HEK293T (cell line): Measurements from ENCODE around the gene RPL37.
"Not testable (repeated sequence)": the region's sequence is repeated elsewhere in the genome, so short reads cannot be mapped to it uniquely, and the experiment has no call there.

ENCODE experiments used
- CTCF ChIA-PET: fragments of 350-600 bp; formaldehyde crosslinking; extraction: SDS; loops from one replicate; lab custom pipeline; 2021; ENCODE audit warnings: antibody characterized with exemption, inconsistent platforms; lab: Yijun Ruan, JAX
- POLR2A ChIA-PET: fragments of 350-600 bp; formaldehyde crosslinking; extraction: SDS; loops from one replicate; lab custom pipeline; 2020; ENCODE audit warnings: antibody characterized with exemption, inconsistent platforms; lab: Yijun Ruan, JAX
- DNase-seq: peaks from one replicate; pipeline ENCODE4 v3.0.0; 2012; ENCODE audit warnings: mixed read lengths; ENCODE audit errors: extremely low spot score
- ARNT ChIP-seq: fragments of 450-650 bp; IDR thresholded peaks from 2 replicates; pipeline ENCODE4 v1.6.1; 2017; ENCODE audit warnings: mild to moderate bottlenecking
- BHLHE40 ChIP-seq: fragments of 450-650 bp; IDR thresholded peaks from 2 replicates; pipeline ENCODE4 v1.6.1; 2016; ENCODE audit warnings: mild to moderate bottlenecking, moderate library complexity, borderline replicate concordance
- CTBP1 ChIP-seq: fragments of 450-650 bp; IDR thresholded peaks from 2 replicates; pipeline ENCODE4 v1.6.1; 2016; ENCODE audit warnings: borderline replicate concordance
- ELF4 ChIP-seq: fragments of 450-650 bp; IDR thresholded peaks from 2 replicates; pipeline ENCODE4 v1.6.1; 2017; ENCODE audit warnings: antibody characterized with exemption
- FOXA1 ChIP-seq: fragments of 450-650 bp; IDR thresholded peaks from 2 replicates; pipeline ENCODE4 v1.6.1; 2016; ENCODE audit warnings: mild to moderate bottlenecking
- FOXK2 ChIP-seq: fragments of 450-650 bp; IDR thresholded peaks from 2 replicates; pipeline ENCODE4 v1.6.1; 2016; ENCODE audit warnings: mild to moderate bottlenecking
- FOXM1 ChIP-seq: fragments of 450-650 bp; IDR thresholded peaks from 2 replicates; pipeline ENCODE4 v1.6.1; 2017; ENCODE audit warnings: mild to moderate bottlenecking, borderline replicate concordance
- HDGF ChIP-seq: fragments of 450-650 bp; IDR thresholded peaks from 2 replicates; pipeline ENCODE4 v1.6.1; 2017; ENCODE audit warnings: antibody characterized with exemption, borderline replicate concordance
- L3MBTL2 ChIP-seq: fragments of 450-650 bp; conservative IDR thresholded peaks from 2 replicates; pipeline ENCODE4 v1.6.1; 2016; ENCODE audit warnings: mild to moderate bottlenecking
- LEF1 ChIP-seq: fragments of 450-650 bp; IDR thresholded peaks from 2 replicates; pipeline ENCODE4 v1.6.1; 2017; ENCODE audit warnings: mild to moderate bottlenecking, borderline replicate concordance
- NFRKB ChIP-seq: fragments of 450-650 bp; IDR thresholded peaks from 2 replicates; pipeline ENCODE4 v1.6.1; 2016; ENCODE audit warnings: mild to moderate bottlenecking, moderate library complexity
- SP1 ChIP-seq: fragments of 450-650 bp; IDR thresholded peaks from 2 replicates; pipeline ENCODE4 v1.6.1; 2017
- SUZ12 ChIP-seq: fragments of 450-650 bp; IDR thresholded peaks from 2 replicates; pipeline ENCODE4 v1.6.1; 2016; ENCODE audit warnings: mild to moderate bottlenecking
- TARDBP ChIP-seq: fragments of 450-650 bp; IDR thresholded peaks from 2 replicates; pipeline ENCODE4 v1.6.1; 2016
- ZNF384 ChIP-seq: fragments of 450-650 bp; IDR thresholded peaks from 2 replicates; pipeline ENCODE4 v1.6.1; 2016
- TF ChIP-seq, protein P1 (sequence below): fragments of 450-650 bp; IDR thresholded peaks from 2 replicates; pipeline ENCODE4 v1.6.1; 2016

The RPL37 gene

DNA sequence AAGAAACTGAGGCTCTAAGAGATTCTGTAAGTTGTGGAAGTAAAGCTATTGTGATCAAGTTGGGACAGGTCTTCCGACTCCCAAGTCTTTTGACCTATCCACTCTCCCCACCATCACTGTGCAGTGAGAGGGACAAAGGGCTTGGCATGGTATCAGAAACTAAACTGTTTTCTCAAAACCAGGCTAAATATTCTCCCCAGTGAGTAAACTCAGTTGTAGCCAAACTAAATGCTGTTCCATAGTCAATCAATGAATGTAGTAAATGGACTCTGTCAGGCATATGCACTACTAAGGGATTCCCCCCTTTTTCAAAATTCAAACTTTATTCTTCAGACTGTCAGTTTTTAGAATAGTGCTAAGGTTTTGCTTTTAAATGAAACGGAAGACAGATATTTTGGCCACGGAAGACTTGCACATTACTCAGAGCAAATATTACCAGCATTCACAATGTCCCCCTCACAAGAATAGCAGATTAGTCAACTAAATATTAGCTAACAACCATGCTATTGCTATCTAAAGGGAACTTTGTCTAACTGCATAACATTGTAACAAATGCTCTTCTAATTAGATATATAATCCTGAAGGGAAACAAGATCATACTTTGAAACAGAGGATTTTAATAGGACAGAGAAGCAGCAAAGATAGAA is 44.0 kb downstream of the RPL37 start:
- CTCF ChIA-PET, result no interaction called here
- POLR2A ChIA-PET, result interaction anchor here (1.2 to 1.3 kb wide), 2 partner anchors 13 to 18 kb away, joined by 3 read pairs; no protein-coding TSS in a partner anchor
- no peak for TF ChIP-seq LEF1
- TF ChIP-seq FOXK2, result no peak
- no peak for TF ChIP-seq ZNF384

DNA sequence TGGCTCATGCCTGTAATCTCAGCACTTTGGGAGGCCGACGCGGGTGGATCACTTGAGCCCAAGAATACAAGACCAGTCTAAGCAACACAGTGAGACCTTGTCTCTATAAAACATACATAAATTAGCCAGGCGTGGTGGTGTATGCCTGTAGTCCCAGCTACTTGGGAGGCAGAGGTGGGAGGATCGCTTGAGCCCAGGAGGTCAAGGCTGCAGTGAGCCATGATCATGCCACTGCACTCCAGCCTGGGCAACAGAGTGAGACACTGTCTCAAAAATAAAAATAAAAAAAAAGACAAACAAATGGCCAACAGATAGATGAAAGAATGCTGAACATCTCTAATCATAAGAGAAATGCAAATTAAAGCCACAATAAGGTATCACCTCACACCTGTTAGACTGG is 46.1 kb downstream of the RPL37 start:
- CTCF ChIA-PET, POLR2A ChIA-PET, DNase-seq: not testable (repeated sequence)

More for the DNA sequence above, 44.0 kb downstream of the RPL37 start:
- DNase-seq, result no peak

GRCh38 chr5:40787986-40788385 is 47.0 kb downstream of the RPL37 start:
- DNase-seq, result no peak
- ChIA-PET CTCF (no interaction called here), POLR2A (no interaction called here)
- TF ChIP-seq BHLHE40 (no peak), CTBP1 (no peak), TARDBP (no peak), HDGF (no peak), SUZ12 (no peak), ARNT (no peak), FOXM1 (no peak), ELF4 (no peak), SP1 (no peak), LEF1 (no peak), FOXK2 (no peak), NFRKB (no peak)
- TF ChIP-seq, protein P1, sequence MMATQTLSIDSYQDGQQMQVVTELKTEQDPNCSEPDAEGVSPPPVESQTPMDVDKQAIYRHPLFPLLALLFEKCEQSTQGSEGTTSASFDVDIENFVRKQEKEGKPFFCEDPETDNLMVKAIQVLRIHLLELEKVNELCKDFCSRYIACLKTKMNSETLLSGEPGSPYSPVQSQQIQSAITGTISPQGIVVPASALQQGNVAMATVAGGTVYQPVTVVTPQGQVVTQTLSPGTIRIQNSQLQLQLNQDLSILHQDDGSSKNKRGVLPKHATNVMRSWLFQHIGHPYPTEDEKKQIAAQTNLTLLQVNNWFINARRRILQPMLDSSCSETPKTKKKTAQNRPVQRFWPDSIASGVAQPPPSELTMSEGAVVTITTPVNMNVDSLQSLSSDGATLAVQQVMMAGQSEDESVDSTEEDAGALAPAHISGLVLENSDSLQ, result no peak

DNA sequence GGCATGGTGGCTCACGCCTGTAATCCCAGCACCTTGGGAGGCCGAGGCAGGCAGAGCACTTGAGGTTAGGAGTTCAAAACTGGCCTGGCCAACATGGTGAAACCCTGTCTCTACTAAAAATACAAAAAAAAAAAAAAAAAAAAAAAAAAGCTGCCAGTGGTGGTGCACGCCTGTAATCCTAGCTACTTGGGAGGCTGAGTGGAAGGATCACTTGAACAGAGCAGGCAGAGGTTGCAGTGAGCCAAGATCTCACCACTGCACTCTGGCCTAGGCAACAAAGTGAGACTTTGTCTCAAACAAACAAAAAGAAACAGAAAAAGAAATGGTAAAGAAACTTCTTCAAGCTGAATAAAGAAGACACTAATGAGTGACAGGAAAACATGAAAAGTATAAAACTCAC is 48.4 kb downstream of the RPL37 start:
- POLR2A ChIA-PET, DNase-seq: not testable (repeated sequence)
- CTCF ChIA-PET, result interaction anchor here (0.6 kb wide), 1 partner anchor 12 kb away, joined by 4 read pairs; no protein-coding TSS in a partner anchor

GRCh38 chr5:40784916-40785315 is 50.1 kb downstream of the RPL37 start:
- ChIA-PET POLR2A (no interaction called here), CTCF (interaction anchor here (0.6 kb wide), 1 partner anchor 1389 kb away, joined by 3 read pairs; no protein-coding TSS in a partner anchor)
- DNase-seq, result no peak
- TF ChIP-seq FOXA1, result no peak
- TF ChIP-seq HDGF, result no peak
- TF ChIP-seq ZNF384, result no peak
- TF ChIP-seq L3MBTL2, result no peak
- TF ChIP-seq, protein P1, result no peak
- no peak for TF ChIP-seq NFRKB
- TF ChIP-seq LEF1, result no peak
- no peak for TF ChIP-seq FOXK2
- TF ChIP-seq SP1, result no peak
- TF ChIP-seq CTBP1, result no peak
- no peak for TF ChIP-seq ELF4
- no peak for TF ChIP-seq FOXM1
- no peak for TF ChIP-seq SUZ12
- no peak for TF ChIP-seq ARNT
- no peak for TF ChIP-seq BHLHE40

DNA sequence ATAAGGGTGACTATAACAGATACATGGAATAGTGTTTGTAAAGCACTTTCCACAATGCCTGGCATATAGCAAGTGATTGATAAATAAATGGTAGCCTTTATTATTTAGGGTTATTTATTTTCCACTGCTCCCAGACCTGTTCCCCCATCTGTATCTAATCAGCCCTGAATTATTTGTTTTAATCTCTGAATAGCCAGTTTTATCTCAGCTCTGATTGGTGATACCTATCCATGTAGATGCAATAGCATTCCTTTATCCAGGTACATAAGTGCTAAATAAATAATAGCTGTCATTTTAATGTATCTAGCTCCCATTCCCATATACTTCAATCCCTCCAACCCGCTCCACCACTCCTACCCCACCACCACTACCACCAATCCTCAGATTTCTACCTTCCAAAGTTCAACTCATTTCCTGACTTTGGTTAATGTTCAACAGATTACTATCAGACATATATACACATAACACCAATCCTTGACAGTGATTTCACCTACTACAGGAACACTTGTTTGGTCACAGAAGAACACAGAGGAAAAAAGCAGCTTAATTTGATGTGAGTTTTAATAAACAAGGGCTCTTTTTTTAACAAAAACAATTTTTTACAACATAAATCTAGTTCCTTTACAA is 50.9 kb downstream of the RPL37 start:
- CTCF ChIA-PET, result interaction anchor here (0.6 kb wide), 2 partner anchors 12 to 1388 kb away, joined by 3 read pairs; no protein-coding TSS in a partner anchor
- no peak for DNase-seq
- TF ChIP-seq SP1 (no peak), NFRKB (no peak), FOXK2 (no peak), L3MBTL2 (no peak), LEF1 (no peak), FOXM1 (no peak), ZNF384 (no peak), FOXA1 (no peak), ELF4 (no peak), HDGF (no peak)
- POLR2A ChIA-PET, result interaction anchor here (0.7 to 1.1 kb wide), 2 partner anchors 14 to 42 kb away, joined by 3 read pairs; partner anchors contain the start of gene PRKAA1

GRCh38 chr5:40781843-40782409 is 53.1 kb downstream of the RPL37 start:
- TF ChIP-seq HDGF, result no peak
- TF ChIP-seq FOXA1, result no peak
- TF ChIP-seq L3MBTL2, result no peak
- no peak for TF ChIP-seq TARDBP
- no peak for TF ChIP-seq FOXK2
- no peak for TF ChIP-seq ZNF384
- DNase-seq, result no peak
- ChIA-PET POLR2A (no interaction called here), CTCF (no interaction called here)
